HG02571 (cell line): Measurements from ENCODE around the gene ADIPOQ.
"Not testable (repeated sequence)": the region's sequence is repeated elsewhere in the genome, so short reads cannot be mapped to it uniquely, and the experiment has no call there.

Source experiments
- ATAC-seq: cut with Tn5 transposase; IDR thresholded peaks from one replicate; pipeline ENCODE4 v1.9.1; 2021; ENCODE audit warnings: mild to moderate bottlenecking, moderate library complexity; ENCODE audit not compliant: unreplicated experiment

ADIPOQ gene

GRCh38 chr3:186842426-186843038, at the start of gene ADIPOQ:
ADIPOQ (plus strand) TSS chr3:186842710; CDS start chr3:186853059, 10,349 bp downstream.
- no peak for ATAC-seq

- ATAC-seq: no peak
Measured at GRCh38 chr3:186798239-186798874, 44.2 kb upstream of the ADIPOQ start.

GRCh38 chr3:186800285-186800684, 42.2 kb upstream of the ADIPOQ start:
- no peak for ATAC-seq

- no peak for ATAC-seq
Measured at GRCh38 chr3:186802701-186803100, 39.8 kb upstream of the ADIPOQ start.

- ATAC-seq: not testable (repeated sequence)
Measured at GRCh38 chr3:186803447-186803846, 39.1 kb upstream of the ADIPOQ start.

GRCh38 chr3:186806089-186807055, 36.1 kb upstream of the ADIPOQ start, which contains the start of gene RFC4:
RFC4 (minus strand) TSS chr3:186806482; CDS start chr3:186804713, 1,769 bp downstream.
- ATAC-seq: peak; percentile 87

GRCh38 chr3:186807231-186807630, 35.3 kb upstream of the ADIPOQ start:
- ATAC-seq: no peak

GRCh38 chr3:186810336-186810996, 32.0 kb upstream of the ADIPOQ start:
- ATAC-seq: no peak

- ATAC-seq: not testable (repeated sequence)
Measured at GRCh38 chr3:186811313-186811712, 31.2 kb upstream of the ADIPOQ start.

GRCh38 chr3:186814100-186814499, 28.4 kb upstream of the ADIPOQ start:
- ATAC-seq: no peak

GRCh38 chr3:186815435-186815834, 27.1 kb upstream of the ADIPOQ start:
- no peak for ATAC-seq

- ATAC-seq: no peak
Measured at GRCh38 chr3:186818516-186818915, 24.0 kb upstream of the ADIPOQ start.

GRCh38 chr3:186818956-186819355, 23.6 kb upstream of the ADIPOQ start:
- ATAC-seq: no peak

GRCh38 chr3:186821429-186822387, 20.8 kb upstream of the ADIPOQ start:
- ATAC-seq: no peak

- ATAC-seq: not testable (repeated sequence)
Measured at GRCh38 chr3:186822388-186822759, 20.1 kb upstream of the ADIPOQ start.

GRCh38 chr3:186823386-186823785, 19.1 kb upstream of the ADIPOQ start:
- ATAC-seq: no peak

- ATAC-seq: no peak
Measured at GRCh38 chr3:186824430-186825139, 17.9 kb upstream of the ADIPOQ start.

GRCh38 chr3:186825294-186825821, 17.2 kb upstream of the ADIPOQ start:
- ATAC-seq: no peak

- no peak for ATAC-seq
Measured at GRCh38 chr3:186825872-186826409, 16.6 kb upstream of the ADIPOQ start.
